ENCODE measurements around the gene ZNF157.

- TF ChIP-seq CTCF (conservative IDR thresholded peaks at IDR 0.05; ENCODE audit: low read length) (no peak), EZH2phosphoT487 (IDR thresholded peaks at IDR 0.05; ENCODE audit: borderline replicate concordance, low read depth, low read length) (no peak)
Measured at GRCh38 chrX:47321823-47322371, 48.5 kb upstream of the ZNF157 start.
